Stimulated activated CD8-positive, alpha-beta memory T cell treated with anti-CD3 and anti-CD28 coated beads, Interleukin-7, amount 100 ng/mL, for 24 hours (primary cell): ENCODE results near the gene CNOT1.
"Not testable (repeated sequence)": the region's sequence is repeated elsewhere in the genome, so short reads cannot be mapped to it uniquely, and the experiment has no call there.

ENCODE experiments used
- DNase-seq: peaks from one replicate; pipeline ENCODE4 v3.0.0-alpha.2; 2020; ENCODE audit warnings: low read depth

CNOT1 gene

GRCh38 chr16:58638148-58639036 is 8.8 kb upstream of the CNOT1 start:
- DNase-seq: no peak

DNA sequence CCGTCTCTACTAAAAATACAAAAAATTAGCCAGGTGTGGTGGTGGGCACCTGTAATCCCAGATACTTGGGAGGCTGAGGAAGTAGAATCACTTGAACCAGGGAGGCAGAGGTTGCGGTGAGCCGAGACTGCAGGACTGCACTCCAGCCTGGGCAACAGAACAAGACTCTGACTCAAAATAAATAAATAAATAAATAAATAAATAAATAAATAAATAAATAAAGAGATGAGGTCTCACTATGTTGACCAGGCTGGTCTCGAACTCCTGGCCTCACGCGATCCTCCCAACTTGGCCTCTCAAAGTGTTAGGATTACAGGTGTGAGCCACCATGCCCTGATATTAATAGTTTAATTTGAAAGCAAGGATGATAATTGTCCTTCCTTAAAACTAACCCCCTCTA is 7.4 kb upstream of the CNOT1 start:
- not testable (repeated sequence) for DNase-seq

DNA sequence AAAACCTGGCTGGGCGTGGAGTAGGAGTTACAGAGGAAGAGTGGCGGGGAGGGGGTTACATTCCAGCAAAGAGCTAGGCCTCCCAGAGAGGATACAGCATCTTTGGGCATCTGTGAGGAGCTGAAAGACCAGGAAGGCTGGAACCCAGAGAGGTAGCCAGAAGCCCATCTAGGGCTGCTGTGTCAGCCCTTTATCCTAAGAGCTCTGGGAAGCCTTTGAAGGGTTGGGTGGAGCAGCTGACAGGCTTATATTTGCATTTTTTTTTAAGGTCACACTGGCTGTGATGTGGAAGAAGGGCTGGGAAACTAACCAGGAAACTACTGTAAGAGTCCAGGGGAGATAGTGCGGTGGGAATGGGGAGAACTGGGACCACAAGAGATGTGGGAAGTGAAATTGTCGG is 6.8 kb upstream of the CNOT1 start:
- DNase-seq: no peak

DNA sequence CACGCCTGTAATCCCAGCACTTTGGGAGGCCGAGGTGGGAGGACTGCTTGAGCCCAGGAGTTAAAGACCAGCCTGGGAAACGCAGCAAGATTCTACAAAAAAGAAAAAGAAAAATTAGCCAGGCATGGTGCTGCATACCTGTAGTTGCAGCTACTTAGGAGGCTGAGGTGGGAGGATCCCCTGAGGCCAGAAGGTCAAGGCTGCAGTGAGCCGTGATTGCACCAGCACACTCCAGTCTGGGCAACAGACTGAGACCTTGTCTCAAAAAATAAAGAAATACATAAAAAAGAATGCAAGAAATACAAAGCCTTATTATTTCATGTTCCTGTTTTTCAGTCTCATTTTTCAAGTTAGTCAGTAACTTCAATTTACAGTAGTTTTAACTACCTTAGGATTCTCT is 5.9 kb upstream of the CNOT1 start:
- no peak for DNase-seq

- no peak for DNase-seq
These were observed 4.7 kb upstream of the CNOT1 start for GRCh38 chr16:58634265-58634802.

GRCh38 chr16:58628845-58629732 is 537 bp downstream of the CNOT1 start:
- DNase-seq: peak; percentile 21

- DNase-seq: no peak
These were observed 5.4 kb downstream of the CNOT1 start for GRCh38 chr16:58624209-58624608.

GRCh38 chr16:58620396-58620795 is 9.2 kb downstream of the CNOT1 start:
- DNase-seq: no peak

GRCh38 chr16:58615280-58615679 is 14.3 kb downstream of the CNOT1 start:
- DNase-seq: no peak

GRCh38 chr16:58614860-58615259 is 14.8 kb downstream of the CNOT1 start:
- no peak for DNase-seq

DNA sequence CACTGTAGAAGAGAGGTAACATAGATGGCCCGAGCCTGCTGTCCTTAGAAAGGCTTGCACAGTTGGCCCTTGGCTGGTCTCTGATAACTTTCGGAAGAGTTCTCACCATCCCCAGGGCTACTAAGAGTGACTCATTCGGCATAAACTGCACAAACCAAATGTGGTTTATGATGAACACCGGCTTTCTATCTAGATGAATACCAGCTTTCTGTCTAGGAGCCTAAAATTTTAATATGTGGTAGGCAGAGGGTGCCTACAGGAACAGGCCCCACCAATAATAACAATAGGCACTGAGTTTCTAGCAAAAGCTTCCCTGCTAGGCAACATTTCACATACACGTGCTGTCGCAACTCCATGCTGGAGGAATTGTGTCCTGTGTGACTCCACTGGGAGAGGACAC is 15.4 kb downstream of the CNOT1 start:
- no peak for DNase-seq

DNA sequence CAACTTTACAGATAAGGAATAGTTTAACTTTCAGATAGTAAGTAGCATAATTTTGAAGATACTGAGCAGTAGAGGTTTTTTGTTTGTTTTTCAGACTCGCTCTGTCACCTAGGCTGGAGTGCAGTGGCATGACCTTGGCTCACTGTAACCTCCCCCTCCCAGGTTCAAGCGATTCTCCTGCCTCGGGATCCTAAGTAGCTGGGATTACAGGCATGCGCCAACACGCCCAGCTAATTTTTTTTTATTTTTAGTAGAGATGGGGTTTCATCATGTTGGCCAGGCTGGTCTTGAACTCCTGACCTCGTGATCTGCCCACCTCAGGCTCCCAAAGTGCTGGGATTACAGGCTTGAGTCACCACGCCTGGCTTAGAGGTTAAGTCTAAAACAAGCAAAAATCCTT is 16.7 kb downstream of the CNOT1 start:
- not testable (repeated sequence) for DNase-seq

DNA sequence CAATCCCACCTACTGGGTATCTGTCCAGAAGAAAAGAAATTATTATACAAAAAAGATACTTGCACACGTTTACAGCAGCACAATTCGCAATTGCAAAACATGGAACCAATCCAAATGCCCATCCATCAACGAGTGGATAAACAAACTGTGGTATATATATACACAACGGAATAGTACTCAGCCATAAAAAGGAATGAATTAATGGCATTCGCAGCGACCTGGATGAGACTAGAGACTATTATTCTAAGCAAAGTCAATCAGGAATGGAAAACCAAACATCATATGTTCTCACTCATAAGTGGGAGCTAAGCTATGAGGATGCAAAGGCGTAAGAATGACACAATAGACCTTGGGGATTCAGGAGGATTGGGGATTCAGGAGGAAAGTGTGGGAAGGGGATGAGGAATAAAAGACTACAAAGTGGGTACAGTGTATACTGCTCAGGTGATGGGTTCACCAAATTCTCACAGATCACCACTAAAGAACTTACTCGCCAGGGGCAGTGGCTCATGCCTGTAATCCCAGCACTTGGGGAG is 21.0 kb downstream of the CNOT1 start:
- no peak for DNase-seq

DNA sequence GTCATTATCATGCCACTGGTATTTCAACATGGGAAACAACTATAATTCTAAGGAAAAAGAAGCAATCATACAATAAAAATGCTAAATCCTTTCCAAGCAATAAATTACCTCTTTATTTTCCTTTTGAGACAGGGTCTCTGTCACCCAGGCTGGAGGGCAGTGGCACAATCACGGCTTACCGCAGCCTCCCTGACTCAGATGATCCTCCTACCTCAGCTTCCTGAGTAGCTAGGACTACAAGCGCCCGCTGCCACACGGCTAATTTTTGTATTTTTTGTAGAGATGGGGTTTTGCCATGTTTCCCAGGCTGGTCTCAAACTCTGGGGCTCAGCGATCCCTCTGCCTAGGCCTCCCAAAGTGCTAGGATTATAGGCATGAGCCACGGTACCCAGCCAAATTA is 24.1 kb downstream of the CNOT1 start:
- DNase-seq: no peak

GRCh38 chr16:58591083-58591482 is 38.5 kb downstream of the CNOT1 start:
- no peak for DNase-seq

DNA sequence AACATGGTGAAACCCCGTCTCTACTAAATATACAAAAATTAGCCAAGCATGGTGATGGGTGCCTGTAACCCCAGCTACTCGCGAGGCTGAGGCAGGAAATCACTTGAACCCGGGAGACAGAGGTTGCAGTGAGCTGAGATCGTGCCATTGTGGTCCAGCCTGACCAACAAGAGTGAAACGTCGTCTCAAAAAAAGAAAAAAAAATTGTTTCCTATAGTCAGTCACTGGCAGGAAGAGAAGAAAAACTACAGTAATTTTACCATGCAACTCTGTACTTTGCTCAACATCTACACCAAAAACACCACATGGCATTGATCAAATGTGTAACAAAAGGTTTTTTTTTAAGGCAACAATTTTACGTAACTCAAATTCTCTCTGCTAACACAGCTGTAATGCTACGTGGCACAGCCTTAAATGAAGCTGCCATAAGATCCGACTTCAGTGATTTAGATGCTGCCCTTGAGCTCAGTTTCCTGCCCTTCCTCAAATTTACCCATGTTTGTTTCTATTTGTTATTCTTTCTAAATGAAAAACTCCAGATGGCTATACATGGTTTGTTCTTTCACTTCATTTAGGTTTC is 40.2 kb downstream of the CNOT1 start:
- no peak for DNase-seq

- DNase-seq: no peak
These were observed 41.2 kb downstream of the CNOT1 start for GRCh38 chr16:58588406-58588805.

DNA sequence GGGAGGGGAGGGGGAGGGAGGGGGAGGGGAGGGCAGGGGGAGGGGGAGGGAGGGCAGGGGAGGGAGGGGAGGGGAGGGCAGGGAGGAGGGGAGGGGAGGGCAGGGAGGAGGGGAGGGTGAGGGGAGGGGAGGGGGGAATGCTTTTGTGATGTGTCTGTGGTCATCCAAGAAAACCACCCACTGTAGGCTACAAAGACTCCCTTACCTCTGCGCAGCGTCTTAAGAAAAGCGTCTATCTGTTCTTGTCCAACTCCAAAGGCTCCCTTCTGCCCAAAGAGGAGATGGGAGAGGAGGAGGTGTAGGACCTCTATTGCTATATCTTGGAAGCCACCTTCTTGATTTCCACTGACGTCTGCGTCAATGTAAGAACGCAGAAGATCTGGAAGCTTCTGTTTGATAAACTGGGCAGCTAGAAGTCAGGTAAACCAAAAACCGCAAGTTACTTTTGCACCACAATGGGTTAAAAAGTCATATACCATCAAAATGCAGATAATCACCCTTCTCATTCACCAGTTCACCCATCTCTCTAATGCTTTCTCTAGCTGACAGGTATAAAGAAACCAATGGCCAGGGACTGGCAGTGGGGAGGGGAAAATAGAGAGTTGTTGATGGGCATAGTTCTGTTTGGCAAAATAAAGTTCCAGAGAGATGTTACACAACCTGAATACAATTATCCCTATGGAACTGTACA is 43.1 kb downstream of the CNOT1 start:
- DNase-seq: no peak

DNA sequence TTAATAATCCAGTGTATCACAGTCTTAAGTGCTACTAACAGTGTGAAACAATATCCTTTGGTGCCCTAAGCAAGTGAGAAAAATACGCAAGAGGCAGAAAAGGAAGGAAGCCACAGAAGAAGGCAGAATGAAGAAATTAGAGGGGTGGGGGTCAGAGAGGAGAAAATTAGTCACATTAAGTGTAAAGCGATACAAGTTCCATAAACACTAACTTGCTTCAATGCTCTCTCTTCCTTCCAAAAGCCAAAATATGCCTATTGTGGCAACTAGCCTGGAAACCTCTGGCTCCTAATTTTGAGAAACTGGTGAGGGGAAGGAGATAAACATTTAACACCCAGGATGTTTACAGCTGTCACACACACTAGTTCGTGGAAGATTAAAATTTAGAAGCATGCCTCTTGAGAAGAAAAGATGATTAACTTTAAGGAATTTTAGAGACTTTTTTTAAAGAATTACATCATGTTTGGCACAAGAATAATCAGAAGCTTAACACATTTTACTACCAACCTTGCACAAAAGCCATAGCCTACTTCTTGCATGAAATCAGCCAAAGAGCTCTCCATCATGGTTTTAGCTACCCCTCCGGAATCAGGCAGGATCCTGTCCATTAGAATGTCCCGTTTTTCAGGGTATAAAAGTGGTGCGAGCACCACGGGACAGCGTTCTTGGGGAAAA is 44.7 kb downstream of the CNOT1 start:
- no peak for DNase-seq

- DNase-seq: no peak
These were observed 46.5 kb downstream of the CNOT1 start for GRCh38 chr16:58582971-58583765.
